ENCODE measurements around the gene SAMHD1.
A peak's percentile ranks its signal among the peaks of the same experiment; 100 is the strongest.

The SAMHD1 gene

DNA sequence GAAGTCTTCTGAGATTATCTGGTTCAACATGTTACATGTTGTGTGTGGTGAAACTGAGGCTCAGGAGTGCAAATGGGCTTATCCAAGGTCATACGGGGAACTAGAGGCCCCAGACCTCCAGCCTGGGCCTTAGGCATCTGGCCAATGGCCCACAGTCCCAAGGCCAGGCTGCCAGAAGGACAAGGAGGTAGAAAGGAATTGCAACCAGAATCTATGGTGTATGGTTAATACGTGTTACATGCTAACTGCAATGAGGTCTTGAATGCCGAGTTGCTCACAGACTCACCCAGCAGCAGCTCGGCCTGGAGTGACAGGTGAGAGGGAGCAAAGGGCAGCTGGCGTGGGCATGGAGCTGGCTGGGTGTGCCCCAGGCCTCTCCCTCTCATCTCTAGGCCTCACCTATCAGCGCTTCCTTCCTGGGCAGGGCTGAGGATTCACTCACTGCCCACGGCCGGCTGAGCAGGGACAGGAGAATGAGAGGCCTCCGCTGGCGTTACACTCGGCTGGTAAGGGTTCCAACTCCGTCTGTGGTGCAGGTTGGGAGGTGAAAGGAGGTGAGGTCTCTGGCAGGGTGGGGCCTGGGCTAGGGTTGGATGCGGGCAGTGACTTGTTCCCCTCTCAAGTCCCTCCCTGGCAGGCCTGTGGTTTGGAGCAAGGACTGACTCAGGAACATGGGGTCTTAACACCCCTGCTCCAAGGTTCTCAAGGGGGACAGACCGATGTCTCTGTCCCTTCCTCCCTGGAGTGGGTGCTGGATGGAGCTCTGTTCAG, 75.6 kb downstream of the SAMHD1 start, which contains the start of gene TLDC2:
TLDC2 (plus strand) TSS at position 437 of the 771 bp plus-strand sequence; CDS start at position 474, 37 bp downstream.
- H3K27ac ChIP-seq: peak within 1 kb of the TSS; percentile 74
- TF ChIP-seq, protein P1, sequence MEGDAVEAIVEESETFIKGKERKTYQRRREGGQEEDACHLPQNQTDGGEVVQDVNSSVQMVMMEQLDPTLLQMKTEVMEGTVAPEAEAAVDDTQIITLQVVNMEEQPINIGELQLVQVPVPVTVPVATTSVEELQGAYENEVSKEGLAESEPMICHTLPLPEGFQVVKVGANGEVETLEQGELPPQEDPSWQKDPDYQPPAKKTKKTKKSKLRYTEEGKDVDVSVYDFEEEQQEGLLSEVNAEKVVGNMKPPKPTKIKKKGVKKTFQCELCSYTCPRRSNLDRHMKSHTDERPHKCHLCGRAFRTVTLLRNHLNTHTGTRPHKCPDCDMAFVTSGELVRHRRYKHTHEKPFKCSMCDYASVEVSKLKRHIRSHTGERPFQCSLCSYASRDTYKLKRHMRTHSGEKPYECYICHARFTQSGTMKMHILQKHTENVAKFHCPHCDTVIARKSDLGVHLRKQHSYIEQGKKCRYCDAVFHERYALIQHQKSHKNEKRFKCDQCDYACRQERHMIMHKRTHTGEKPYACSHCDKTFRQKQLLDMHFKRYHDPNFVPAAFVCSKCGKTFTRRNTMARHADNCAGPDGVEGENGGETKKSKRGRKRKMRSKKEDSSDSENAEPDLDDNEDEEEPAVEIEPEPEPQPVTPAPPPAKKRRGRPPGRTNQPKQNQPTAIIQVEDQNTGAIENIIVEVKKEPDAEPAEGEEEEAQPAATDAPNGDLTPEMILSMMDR (IDR thresholded peaks at IDR 0.05): no peak

DNA sequence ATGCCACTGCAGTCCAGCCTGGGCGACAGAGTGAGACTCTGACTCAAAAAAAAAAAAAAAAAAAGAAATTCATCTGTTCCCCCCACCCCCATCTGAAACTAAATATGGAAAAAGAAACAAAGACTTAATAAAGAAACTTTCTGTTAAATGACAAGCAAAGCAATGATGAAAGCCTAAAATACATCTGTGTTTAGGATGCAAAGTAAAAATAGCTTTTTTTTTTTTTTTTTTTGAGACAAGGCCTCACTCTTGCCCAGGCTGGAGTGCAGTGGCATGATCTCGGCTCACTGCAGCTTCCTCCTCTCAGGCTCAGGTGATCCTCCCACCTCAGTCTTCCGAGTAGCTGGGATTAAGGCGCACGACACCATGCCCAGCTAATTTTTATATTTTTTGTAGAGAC, 76.4 kb downstream of the SAMHD1 start:
- peak overlapping the region; percentile 74 for H3K27ac ChIP-seq

DNA sequence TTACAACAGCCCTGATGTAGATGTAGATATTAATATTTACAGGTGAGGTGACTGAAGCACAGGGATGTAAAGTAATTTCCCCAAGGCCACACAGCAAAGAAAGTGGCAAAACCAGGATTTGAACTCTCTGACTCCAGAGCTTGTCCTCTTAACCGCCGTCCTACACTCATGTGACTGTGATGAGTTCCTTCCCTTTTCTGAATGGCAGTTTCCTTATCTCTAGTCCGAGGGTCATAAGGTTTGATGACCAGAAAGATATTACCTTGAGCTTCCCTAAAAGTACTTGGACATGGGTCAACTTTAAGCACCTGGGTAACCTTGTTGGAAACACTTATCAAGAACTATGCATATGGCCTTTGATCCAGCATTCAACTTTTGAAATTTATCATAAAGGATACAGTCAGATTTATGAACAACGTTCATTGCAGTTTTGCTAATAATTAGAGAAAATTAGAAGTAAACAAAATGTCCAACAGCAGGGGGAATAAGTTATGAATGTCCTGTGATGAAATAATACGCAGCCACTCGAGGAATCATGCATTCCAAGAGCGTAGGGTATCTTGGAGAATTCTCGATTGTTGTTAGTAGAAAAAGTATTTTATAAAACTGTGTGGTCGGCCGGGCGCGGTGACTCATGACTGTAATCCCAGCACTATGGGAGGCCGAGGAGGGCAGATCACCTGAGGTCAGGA, 77.9 kb downstream of the SAMHD1 start:
- no peak overlapping the region for H3K27ac ChIP-seq
- TF ChIP-seq, protein P1 (IDR thresholded peaks at IDR 0.05): no peak
- no peak for TF ChIP-seq ZFX (IDR thresholded peaks at IDR 0.05; ENCODE audit: borderline replicate concordance)

DNA sequence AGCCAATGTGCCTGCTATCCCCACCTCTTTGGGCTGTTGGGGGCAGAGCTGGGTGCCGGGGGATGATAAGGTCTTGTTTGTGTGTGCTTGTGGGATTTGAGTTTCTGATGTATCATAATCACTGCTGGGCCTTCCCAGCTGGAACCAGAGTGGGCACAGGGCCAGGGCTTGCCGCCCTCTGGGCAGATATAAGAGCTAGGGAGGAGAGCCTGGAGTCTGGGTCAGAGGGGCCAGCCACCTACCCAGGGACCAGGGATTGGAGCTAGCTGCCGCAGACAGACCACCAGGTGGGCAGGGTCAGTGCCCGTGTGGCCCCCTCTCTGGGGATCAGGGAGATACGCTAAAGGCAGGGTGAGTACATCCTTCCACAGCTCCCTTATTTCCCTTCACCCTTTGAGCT, 78.7 kb downstream of the SAMHD1 start:
- no peak overlapping the region for H3K27ac ChIP-seq
- TF ChIP-seq ZFX (IDR thresholded peaks at IDR 0.05; ENCODE audit: borderline replicate concordance): no peak
- TF ChIP-seq, protein P1 (IDR thresholded peaks at IDR 0.05): no peak

DNA sequence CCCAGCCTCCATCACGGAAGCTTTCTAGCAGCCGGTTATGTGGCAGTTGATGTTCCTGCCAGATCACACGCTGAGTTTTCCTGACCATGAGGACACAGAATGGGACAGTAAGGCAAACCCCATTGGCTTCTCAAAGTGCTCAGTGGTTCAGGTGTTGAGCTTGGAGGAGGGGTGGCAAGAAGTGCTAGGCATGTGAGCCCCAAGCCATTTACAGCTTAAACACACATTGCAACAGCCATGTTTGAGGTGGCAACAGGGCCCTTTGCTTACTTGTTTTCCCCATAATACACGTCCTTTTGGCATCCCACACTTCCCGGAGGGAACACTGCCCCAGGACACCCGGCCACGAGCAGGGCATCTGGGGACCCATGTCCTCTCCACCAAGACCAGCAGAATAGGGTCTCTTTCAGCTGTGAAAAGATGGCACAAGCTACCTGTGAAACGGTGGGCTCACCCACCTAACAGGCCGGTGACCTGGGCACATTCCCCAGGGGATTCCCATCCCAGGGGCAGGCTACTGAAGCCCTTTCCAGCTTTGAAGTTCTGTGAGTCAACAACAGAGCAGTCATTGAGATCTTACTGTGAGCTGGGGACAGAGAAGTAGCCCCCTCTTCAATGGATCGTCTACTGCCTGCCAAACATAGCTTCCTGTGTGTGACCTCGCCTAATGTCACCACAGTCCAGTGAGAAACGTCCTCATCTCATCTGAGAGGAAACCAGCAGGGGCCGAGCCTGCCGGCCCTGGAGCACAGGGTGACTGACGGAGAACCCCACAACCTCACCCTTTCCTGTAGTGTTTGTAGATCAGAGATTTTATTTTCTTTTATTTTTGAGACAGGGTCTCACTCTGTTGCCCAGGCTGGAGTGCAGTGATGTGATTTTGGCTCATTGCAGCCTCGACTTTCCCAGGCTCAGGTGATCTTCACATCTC, 79.6 kb downstream of the SAMHD1 start:
- no peak for TF ChIP-seq ZFX (IDR thresholded peaks at IDR 0.05; ENCODE audit: borderline replicate concordance)
- TF ChIP-seq, protein P1 (IDR thresholded peaks at IDR 0.05): no peak
- no peak overlapping the region for H3K27ac ChIP-seq

DNA sequence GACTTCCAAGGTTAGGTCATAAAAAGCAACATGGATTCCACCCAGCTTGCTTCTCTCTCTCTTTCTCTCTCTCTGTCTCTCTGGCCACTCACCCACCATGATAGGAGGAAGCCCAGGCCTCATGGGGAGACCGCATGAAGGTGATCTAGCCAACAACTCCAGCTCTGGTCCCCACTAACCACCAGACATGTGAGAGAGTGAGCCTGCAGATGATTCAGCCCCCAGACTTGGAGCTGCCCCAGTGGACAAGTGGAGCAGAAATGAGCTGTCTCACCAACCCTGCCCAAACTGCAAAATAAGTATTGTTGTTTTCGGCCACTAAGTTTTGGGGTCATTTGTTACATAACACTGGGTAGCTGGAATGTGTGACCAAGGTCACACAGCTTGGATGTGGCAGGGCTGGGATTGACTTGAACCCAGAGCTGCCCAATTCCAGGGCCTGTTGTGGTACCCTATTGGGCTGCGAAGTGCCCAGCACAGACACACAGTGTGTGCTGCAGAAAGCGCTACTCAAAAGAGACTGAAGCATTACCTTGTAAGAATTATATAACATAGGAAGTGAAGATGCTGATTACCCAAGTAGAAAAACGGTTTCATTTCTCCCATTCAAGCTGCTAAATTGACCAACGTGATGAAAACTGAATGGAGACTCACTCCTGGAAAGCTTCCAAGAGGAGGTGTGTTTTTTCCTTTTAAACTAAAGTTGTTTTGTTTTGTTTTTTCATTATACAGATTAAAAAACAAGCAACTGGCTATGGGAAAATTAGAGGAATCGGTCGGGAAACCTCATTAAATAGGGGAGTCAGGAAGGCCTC, 84.6 kb downstream of the SAMHD1 start:
- H3K27ac ChIP-seq: no peak overlapping the region

More for the DNA sequence above, 84.6 kb downstream of the SAMHD1 start:
- no peak for TF ChIP-seq ZFX (IDR thresholded peaks at IDR 0.05; ENCODE audit: borderline replicate concordance)
- TF ChIP-seq, protein P1 (IDR thresholded peaks at IDR 0.05): no peak
